ENCODE data around the gene PCDHA5. TPM values are rescaled to one million over a fixed set of nuclear protein-coding genes. Genes with fewer than 3 reads are reported as not detected.

The PCDHA5 gene
- total RNA-seq, 1 donor from 2014 or later = 1.0 TPM

DNA sequence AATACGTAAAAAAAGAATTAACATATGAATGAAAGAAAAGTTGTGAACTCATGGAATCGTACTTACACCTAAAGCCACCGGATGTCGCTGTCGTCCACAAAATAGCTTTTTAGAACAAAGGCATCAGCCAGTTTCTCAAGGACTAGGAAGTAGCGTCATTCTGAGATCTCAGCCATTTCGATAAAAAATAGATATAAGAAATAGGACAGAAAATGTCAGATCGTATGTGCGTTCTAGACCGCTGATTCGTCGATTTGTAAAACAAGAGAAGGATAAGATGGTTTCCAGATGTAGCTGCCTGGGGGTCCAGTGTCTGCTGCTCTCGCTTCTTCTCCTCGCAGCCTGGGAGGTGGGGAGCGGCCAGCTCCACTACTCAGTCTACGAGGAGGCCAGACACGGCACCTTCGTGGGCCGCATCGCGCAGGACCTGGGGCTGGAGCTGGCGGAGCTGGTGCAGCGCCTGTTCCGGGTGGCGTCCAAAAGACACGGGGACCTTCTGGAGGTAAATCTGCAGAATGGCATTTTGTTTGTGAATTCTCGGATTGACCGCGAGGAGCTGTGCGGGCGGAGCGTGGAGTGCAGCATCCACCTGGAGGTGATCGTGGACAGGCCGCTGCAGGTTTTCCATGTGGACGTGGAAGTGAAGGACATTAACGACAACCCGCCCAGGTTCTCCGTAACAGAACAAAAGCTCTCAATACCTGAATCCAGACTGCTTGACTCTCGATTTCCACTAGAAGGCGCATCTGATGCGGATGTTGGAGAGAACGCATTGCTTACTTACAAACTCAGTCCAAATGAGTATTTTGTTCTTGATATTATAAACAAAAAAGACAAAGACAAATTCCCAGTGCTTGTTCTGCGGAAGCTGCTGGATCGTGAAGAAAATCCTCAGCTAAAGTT, 34.6 kb downstream of the PCDHA5 start, which contains the start of gene PCDHA10:
PCDHA10 (plus strand) TSS at position 126 of the 903 bp plus-strand sequence; CDS start at position 278, 152 bp downstream.
- H3K4me3 Mint-ChIP-seq (ENCODE audit: unreplicated experiment) = peak within 1 kb of the TSS; percentile 65
- no peaks in the 10 kb centered on the region for H3K27me3 Mint-ChIP-seq (ENCODE audit: unreplicated experiment)
- TF ChIP-seq, protein P1, sequence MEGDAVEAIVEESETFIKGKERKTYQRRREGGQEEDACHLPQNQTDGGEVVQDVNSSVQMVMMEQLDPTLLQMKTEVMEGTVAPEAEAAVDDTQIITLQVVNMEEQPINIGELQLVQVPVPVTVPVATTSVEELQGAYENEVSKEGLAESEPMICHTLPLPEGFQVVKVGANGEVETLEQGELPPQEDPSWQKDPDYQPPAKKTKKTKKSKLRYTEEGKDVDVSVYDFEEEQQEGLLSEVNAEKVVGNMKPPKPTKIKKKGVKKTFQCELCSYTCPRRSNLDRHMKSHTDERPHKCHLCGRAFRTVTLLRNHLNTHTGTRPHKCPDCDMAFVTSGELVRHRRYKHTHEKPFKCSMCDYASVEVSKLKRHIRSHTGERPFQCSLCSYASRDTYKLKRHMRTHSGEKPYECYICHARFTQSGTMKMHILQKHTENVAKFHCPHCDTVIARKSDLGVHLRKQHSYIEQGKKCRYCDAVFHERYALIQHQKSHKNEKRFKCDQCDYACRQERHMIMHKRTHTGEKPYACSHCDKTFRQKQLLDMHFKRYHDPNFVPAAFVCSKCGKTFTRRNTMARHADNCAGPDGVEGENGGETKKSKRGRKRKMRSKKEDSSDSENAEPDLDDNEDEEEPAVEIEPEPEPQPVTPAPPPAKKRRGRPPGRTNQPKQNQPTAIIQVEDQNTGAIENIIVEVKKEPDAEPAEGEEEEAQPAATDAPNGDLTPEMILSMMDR (IDR thresholded peaks at IDR 0.05) = peak; percentile 36
- no peaks in the 10 kb centered on the region for H3K4me1 Mint-ChIP-seq (ENCODE audit: unreplicated experiment)
- DNase-seq (ENCODE audit: extremely low spot score, unreplicated experiment) = no peak
- H3K27ac Mint-ChIP-seq (ENCODE audit: unreplicated experiment) = peak within 1 kb of the TSS; percentile 54
- peaks cover 23% of the 10 kb centered on the region for H3K9me3 Mint-ChIP-seq (ENCODE audit: unreplicated experiment)
- H3K36me3 Mint-ChIP-seq (ENCODE audit: unreplicated experiment) = peaks cover 25% of the 10 kb centered on the region

DNA sequence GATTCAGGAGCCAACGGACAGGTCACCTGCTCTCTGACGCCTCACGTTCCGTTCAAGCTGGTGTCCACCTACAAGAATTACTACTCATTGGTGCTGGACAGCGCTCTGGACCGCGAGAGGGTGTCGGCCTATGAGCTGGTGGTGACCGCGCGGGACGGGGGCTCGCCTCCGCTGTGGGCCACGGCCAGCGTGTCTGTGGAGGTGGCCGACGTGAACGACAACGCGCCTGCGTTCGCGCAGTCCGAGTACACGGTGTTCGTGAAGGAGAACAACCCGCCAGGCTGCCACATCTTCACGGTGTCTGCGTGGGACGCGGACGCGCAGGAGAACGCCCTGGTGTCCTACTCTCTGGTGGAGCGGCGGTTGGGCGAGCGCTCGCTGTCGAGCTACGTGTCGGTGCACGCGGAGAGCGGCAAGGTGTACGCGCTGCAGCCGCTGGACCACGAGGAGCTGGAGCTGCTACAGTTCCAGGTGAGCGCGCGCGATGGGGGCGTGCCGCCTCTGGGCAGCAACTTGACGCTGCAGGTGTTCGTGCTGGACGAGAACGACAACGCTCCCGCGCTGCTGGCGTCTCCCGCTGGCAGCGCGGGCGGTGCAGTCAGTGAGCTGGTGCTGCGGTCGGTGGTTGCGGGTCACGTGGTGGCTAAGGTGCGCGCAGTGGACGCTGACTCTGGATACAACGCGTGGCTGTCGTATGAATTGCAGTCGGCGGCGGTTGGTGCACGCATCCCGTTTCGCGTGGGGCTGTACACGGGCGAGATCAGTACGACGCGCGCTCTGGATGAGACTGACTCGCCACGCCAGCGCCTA, 36.0 kb downstream of the PCDHA5 start:
- Mint-ChIP-seq H3K27me3 (ENCODE audit: unreplicated experiment) (no peaks in the 10 kb centered on the region), H3K27ac (ENCODE audit: unreplicated experiment) (no peak overlapping the region), H3K9me3 (ENCODE audit: unreplicated experiment) (peaks cover 29% of the 10 kb centered on the region), H3K4me1 (ENCODE audit: unreplicated experiment) (no peaks in the 10 kb centered on the region), H3K4me3 (ENCODE audit: unreplicated experiment) (no peak overlapping the region), H3K36me3 (ENCODE audit: unreplicated experiment) (peaks cover 31% of the 10 kb centered on the region)
- peak; percentile 79 for DNase-seq (ENCODE audit: extremely low spot score, unreplicated experiment)
- TF ChIP-seq, protein P1 (IDR thresholded peaks at IDR 0.05) = no peak

DNA sequence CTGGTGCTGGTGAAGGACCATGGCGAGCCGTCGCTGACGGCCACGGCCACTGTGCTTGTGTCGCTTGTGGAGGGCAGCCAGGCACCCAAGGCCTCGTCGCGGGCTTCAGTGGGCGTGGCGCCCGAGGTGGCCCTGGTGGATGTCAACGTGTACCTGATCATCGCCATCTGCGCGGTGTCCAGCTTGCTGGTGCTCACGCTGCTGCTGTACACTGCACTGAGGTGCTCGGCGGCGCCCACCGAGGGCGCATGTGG, 36.5 kb downstream of the PCDHA5 start:
- TF ChIP-seq, protein P1 (IDR thresholded peaks at IDR 0.05) = no peak
- Mint-ChIP-seq H3K9me3 (ENCODE audit: unreplicated experiment) (peaks cover 29% of the 10 kb centered on the region), H3K4me3 (ENCODE audit: unreplicated experiment) (no peak overlapping the region), H3K4me1 (ENCODE audit: unreplicated experiment) (no peaks in the 10 kb centered on the region), H3K27ac (ENCODE audit: unreplicated experiment) (no peak overlapping the region), H3K27me3 (ENCODE audit: unreplicated experiment) (no peaks in the 10 kb centered on the region), H3K36me3 (ENCODE audit: unreplicated experiment) (peaks cover 31% of the 10 kb centered on the region)
- DNase-seq (ENCODE audit: extremely low spot score, unreplicated experiment) = peak; percentile 85

DNA sequence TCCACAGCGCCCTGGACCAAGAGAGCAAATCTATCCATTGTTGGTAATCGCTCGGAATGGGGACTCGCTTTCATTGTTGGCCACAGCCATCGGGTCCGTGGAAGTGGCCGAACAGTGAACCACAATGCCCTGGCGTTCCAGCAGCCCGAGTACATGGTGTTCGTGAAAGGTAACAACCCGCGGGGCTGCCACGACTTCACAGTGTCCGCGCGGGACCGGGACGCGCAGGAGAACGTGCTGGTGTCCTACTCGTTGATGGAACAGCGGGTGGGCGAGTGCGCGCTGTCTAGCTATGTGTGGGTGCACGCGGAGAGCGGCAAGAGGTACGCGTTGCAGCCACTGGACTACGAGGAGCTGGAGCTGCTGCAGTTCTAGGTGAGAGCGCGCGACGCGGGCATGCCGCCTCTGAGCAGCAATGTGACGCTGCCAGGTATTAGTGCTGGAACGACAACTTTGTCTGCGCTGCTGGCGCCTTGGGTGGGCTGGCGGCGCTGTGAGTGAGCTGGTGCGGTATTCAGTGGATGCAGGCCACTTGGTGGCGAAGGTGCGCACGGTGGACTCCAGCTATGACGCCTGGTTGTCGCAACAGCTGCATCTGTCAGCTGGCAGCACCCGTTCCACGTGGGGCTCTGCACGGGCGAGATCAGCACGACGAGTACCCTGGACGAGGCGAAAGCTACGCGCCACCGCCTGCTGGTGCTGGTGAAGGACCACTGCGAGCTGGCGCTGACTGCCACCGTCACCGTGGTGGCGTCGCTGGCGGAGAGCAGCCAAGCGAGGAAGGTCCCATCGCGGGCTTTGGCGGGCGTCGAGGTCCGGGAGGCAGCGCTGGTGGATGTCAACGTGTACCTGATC, 41.3 kb downstream of the PCDHA5 start:
- H3K27ac Mint-ChIP-seq (ENCODE audit: unreplicated experiment) = no peak overlapping the region
- TF ChIP-seq, protein P1 (IDR thresholded peaks at IDR 0.05) = no peak
- peaks cover 20% of the 10 kb centered on the region for H3K36me3 Mint-ChIP-seq (ENCODE audit: unreplicated experiment)
- no peaks in the 10 kb centered on the region for H3K27me3 Mint-ChIP-seq (ENCODE audit: unreplicated experiment)
- H3K4me1 Mint-ChIP-seq (ENCODE audit: unreplicated experiment) = no peaks in the 10 kb centered on the region
- peak; percentile 85 for DNase-seq (ENCODE audit: extremely low spot score, unreplicated experiment)
- H3K9me3 Mint-ChIP-seq (ENCODE audit: unreplicated experiment) = peaks cover 6% of the 10 kb centered on the region
- H3K4me3 Mint-ChIP-seq (ENCODE audit: unreplicated experiment) = no peak overlapping the region
